Stimulated activated CD4-positive, alpha-beta T cell treated with anti-CD3 and anti-CD28 coated beads, Interleukin-12 subunit alpha, Interleukin-12 subunit beta, amount 100 ng/mL, for 48 hours (primary cell): Measurements from ENCODE around the gene RNFT2.

ENCODE experiments used
- DNase-seq, 3 donors: peaks; one replicate each; pipeline ENCODE4 v3.0.0-alpha.2; 2020; ENCODE audit warnings: low read depth in 2 of 3, low spot score in 1 of 3

RNFT2 gene

GRCh38 chr12:116833474-116833873 is 95.4 kb downstream of the RNFT2 start:
- no peak for DNase-seq

DNA sequence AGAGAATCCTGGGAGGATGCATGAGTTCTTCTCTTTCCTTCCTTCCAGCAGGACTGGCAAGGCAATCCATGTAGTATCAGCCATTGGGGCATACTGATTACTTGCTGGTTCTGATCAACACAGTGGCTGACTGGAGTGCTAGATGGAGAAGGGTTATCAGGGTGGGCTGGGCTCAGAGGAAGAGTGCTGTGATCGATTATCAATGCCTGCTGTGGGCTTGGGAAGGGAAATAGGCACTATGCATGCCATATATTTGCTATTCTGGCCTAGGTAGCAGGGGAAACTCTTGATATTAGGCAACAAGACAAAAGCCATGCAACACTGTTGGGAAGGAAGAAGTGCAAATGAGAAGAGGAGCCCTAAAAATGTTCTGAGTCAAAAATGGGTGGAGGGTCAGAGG is 97.4 kb downstream of the RNFT2 start:
- DNase-seq: no peak

- DNase-seq: no peak
Observed at GRCh38 chr12:116837097-116837496, 99.0 kb downstream of the RNFT2 start.

DNA sequence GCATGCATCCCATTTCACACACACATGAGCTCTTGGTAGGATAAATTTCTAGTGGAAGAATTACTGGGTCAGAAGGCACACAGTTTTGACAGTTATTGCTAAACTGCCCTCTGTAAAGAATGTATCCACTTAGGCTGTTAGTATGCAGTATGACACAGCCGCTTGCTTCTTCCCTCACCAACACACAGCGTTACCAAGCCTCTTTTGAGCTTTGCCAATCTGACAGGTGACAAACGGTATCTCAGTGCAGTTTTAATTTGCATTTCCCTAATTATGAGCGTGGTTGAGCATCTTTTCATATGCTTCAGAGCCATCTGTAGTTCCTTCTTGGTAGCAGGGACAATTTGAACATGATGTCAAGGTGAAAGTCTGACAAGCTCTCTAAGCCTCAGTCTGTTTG is 100.2 kb downstream of the RNFT2 start:
- no peak for DNase-seq

- no peak for DNase-seq
Observed at GRCh38 chr12:116839287-116839830, 101.2 kb downstream of the RNFT2 start.

- DNase-seq: no peak
Observed at GRCh38 chr12:116843085-116843484, 105.0 kb downstream of the RNFT2 start.

- DNase-seq: no peak
Observed at GRCh38 chr12:116849216-116849615, 111.1 kb downstream of the RNFT2 start.

DNA sequence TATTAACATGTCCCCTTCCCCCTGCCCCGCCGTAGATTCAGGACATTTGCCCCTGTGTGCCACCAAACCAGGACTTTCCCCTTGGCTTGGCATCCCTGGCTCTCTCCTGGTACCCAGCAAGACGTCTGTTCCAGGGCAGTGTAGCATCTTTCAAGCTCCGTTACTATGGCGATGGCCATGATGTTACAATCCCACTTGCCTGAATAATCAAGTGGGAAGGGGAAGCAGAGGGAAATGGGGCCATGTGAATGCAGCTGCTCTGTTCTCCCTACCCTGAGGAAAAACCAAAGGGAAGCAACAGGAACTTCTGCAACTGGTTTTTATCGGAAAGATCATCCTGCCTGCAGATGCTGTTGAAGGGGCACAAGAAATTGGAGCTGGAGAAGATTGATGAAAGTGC is 114.2 kb downstream of the RNFT2 start:
- DNase-seq: no peak

DNA sequence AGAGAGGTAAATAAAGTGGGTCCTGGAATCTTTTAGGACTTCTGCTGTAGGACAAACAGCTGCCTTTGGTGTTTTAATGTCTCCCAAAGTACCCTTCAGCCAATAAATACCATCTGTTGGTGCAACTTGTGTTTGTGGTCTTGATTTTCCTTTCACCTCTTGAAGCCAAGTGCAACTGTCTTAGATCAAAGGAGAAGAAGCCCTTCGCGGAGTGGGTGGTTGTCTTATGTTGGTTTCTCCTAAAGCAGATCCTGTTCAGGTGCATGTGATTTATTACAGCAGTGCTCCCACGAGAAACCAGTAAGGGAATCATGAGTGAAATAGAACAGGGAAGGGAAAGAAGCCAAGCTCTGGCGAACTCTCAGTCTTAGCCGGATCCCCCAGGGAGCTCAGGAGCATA is 115.4 kb downstream of the RNFT2 start:
- DNase-seq: no peak

GRCh38 chr12:116855744-116856470 is 117.8 kb downstream of the RNFT2 start:
- no peak for DNase-seq

DNA sequence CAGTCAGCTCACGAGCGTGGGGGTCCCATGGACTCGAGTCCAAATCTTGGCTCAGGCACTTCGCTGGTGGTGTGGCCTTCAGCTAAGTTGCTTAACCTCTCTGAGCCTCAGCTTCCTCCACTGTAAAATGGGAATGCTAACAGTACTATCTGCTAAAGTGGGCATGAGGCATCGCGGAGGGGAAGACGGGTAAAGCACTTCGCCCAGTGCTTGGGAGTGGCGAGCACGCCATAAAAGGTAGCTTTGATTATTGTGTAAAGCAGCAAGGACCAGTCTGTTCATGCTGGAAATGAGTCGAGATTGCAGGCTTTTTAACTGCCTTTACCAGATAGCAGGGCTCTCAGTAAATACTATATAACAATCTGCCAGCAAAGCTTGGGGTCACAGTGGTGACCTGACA is 118.6 kb downstream of the RNFT2 start:
- no peak for DNase-seq

DNA sequence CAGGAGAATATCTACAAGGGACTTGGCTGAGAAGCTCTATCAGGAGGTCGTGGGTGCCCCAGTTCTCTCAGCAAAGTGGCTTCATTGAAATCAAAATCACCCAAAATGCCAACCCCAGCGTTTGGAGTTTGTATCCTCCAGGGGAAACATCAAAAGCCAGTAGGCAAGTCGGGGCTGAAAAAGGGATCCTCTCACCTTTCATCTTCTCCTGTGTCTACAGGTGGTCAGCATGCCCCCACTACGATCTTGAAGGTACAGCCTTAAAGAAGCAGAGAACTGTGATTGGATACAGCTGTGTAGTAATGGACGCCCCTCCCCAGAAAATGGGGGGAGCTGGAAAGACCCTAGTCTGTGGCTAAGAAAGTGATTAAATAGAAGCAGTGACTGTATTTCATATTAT is 121.0 kb downstream of the RNFT2 start:
- DNase-seq: no peak

GRCh38 chr12:116860263-116860662 is 122.1 kb downstream of the RNFT2 start:
- DNase-seq: no peak

DNA sequence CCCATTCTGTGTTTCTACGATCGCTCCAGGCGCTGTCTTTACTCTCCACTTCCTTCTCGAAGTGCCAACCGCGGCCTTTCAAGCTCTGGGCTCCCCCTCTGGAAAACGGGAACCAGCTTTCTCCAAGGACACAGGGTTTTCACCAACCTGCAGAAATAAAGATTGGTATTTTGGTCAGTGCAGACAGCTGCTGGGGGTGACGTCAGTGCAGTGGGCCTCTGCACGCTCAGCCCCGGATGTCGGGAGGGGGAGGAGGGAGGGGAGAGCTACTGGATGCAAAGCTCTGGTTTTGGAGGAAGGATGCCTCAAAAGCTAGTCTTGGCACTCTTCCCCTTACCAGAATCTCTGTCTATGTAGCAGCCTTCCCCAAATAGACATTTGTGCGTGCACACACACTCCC is 123.2 kb downstream of the RNFT2 start:
- no peak for DNase-seq

DNA sequence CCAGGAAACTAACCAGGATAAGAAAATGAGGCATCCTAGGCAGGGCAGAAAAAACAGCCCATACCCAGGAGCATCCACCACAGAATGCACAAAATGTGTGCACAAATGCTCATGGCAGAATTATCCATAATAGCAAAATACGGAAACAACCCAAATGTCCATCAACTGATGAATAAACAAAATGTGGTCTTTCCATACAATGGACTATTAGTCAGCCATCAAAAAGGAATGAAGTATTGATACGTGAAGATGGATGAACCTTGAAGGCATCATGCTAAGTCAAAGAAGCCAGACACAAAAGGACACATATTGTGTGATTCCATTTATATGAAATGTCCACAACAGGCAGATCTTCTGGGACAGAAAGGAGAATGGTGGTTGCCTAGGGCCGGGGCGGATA is 124.1 kb downstream of the RNFT2 start:
- no peak for DNase-seq

DNA sequence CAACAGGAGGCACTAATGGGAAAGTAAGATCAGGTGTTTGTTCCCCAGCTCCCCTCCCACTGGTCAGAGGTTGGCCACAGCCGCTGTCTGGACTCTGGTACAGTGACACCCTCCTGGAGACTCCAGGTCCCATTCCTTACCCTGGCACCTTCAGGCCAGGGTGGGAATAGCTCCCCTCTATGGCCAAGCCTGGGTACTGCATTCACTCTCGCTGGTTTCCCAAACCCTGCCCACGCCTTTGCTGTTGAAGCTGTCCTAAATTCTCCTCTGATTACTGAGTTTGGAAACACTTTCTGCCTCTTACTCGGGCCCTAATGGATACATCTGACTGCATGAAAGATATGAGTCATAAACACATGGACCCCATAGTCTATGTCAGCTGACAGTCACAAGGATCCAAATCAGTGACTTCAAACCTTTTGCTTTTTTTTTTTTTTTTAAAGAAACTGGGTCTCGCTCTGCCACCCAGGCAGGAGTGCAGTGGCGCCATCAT is 125.2 kb downstream of the RNFT2 start:
- no peak for DNase-seq

DNA sequence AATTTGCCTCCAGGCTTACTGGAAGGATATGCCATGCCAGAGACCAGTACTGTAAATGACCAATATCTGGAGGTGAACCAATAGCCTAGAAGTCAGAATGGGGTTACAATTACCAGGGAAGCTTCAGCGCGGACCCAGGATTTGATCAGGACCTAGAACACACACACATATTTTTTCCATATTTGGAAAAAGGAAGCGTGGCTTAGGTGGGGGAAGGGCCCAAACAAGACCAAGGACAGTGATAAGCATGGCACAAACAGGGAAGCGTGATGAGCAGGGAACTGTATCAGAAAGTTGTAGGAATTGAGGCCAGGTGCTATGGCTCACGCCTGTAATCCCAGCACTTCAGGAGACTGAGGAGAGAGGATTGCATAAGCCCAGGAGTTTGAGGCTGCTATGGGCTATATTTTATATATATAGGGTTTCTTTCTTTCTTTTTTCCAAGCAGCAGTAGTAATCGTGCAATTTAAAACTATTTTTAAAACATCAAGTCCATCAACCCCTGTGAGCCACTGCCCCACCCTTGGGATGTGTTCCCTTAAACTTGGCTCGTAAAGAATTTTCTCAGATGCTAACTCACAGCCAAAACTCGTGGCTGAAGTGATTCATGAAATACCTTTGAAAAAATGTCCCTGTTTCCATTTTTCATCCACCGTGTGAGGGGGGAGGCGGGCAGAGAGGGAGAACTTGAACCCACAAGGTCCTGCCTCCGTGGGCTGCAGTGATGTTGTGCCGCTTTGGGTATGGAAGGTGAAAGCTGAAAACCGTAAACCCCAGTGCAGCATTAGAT is 126.5 kb downstream of the RNFT2 start:
- DNase-seq: no peak

GRCh38 chr12:116867523-116867922 is 129.4 kb downstream of the RNFT2 start:
- no peak for DNase-seq

- no peak for DNase-seq
Observed at GRCh38 chr12:116870306-116870705, 132.2 kb downstream of the RNFT2 start.

- DNase-seq: no peak
Observed at GRCh38 chr12:116874324-116874995, 136.3 kb downstream of the RNFT2 start.

DNA sequence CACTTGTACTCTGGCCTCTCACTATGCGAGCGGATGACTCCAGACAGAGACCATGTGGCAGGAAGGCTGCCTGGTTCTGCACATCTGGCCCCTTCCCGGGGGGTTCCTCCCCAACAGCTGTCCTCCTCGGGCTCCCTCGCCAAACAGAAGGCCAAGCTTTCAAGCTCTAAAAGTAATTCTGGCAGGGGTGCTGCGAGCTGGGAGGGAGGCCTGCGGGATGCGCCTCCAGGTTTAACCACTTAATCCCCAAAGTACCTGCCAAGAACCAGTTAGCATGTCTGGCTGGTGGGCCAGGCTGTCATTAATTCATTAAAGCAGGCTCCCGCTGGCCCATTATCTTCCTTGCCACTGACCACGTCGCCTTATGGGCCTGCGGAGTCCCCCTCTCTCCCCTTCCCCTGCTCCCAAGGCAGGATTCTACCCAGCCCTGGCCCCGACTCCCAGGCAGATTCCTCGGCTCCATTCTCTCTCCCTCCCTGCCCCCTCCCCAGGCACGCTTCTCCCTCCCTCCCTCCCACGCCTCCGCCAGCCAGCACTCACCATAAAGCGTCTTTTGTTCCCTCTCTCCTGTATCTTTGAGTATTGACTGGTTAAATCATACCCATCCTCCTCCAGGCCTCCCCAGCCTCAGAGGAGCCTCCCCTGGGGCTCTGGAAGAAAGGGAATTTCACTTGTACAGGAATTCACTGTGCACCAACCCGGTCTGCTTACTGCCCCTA is 138.2 kb downstream of the RNFT2 start:
- DNase-seq: no peak
